Measurements from ENCODE around the gene TK2. TPM values are rescaled to one million over a fixed set of nuclear protein-coding genes. Genes with fewer than 3 reads are reported as not detected.

Gene TK2
- total RNA-seq, 2 donors from 2014 or later: 7.9 to 11.5 TPM

- peak; percentile 69 for DNase-seq
- no peak overlapping the region for H3K27ac Mint-ChIP-seq
- H3K4me1 ChIP-seq (ENCODE audit: control insufficient read depth, insufficient read depth, low read length): peaks cover 2% of the 10 kb centered on the region
- peaks cover 14% of the 10 kb centered on the region for H3K27me3 ChIP-seq (ENCODE audit: control insufficient read depth, insufficient read depth, low read length, poor library complexity, severe bottlenecking)
- no peak overlapping the region for H3K9ac ChIP-seq (ENCODE audit: extremely low read depth, low read length, poor library complexity, severe bottlenecking)
- no peak overlapping the region for H3K4me3 Mint-ChIP-seq
- peaks cover 12% of the 10 kb centered on the region for H3K4me1 Mint-ChIP-seq
- no peaks in the 10 kb centered on the region for H3K36me3 Mint-ChIP-seq (ENCODE audit: low read depth)
- 89 to 98% methylated on average over 5 to 10 of the region's 10 CpGs for WGBS, 2 experiments (ENCODE audit: insufficient coverage in 1 of 2, insufficient read length in 1 of 2)
- H3K36me3 ChIP-seq (ENCODE audit: control insufficient read depth, insufficient read depth, low read length): no peaks in the 10 kb centered on the region
- H3K27ac ChIP-seq (ENCODE audit: low read depth, low read length): no peak overlapping the region
- TF ChIP-seq CTCF (conservative IDR thresholded peaks at IDR 0.05): peak; percentile 57
- H3K9me3 ChIP-seq (ENCODE audit: control insufficient read depth, low read length): no peaks in the 10 kb centered on the region
- H3K9me3 Mint-ChIP-seq: no peaks in the 10 kb centered on the region
- H3K4me3 ChIP-seq (ENCODE audit: low read length): no peak overlapping the region
- H3K27me3 Mint-ChIP-seq (ENCODE audit: insufficient read depth): peaks cover 48% of the 10 kb centered on the region
Measured at GRCh38 chr16:66471716-66472393, 78.1 kb downstream of the TK2 start.

DNA sequence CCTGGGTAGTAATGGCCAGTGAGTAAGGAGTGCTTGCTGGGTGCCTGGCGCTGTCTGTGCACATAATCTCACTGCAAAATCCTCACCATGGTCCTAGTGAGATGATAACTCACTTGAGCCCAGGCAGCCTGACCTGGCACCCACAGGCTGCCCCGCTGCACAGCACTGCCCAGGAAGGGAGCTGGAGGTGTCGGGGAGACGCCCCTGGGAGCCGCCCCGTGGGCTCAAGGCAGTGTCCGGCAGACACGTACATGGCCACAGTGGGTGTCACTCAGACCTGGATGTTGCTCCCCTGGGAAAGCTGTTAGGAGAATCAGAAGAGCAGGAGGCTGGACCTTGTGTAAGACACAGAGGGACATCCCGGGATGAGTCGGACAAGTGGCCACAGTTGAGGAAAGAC, 78.7 kb downstream of the TK2 start:
- Histone ChIP-seq H3K9ac (ENCODE audit: extremely low read depth, low read length, poor library complexity, severe bottlenecking) (no peak overlapping the region), H3K9me3 (ENCODE audit: control insufficient read depth, low read length) (no peaks in the 10 kb centered on the region), H3K27me3 (ENCODE audit: control insufficient read depth, insufficient read depth, low read length, poor library complexity, severe bottlenecking) (peaks cover 14% of the 10 kb centered on the region), H3K4me3 (ENCODE audit: low read length) (no peak overlapping the region), H3K27ac (ENCODE audit: low read depth, low read length) (no peak overlapping the region), H3K36me3 (ENCODE audit: control insufficient read depth, insufficient read depth, low read length) (no peaks in the 10 kb centered on the region), H3K4me1 (ENCODE audit: control insufficient read depth, insufficient read depth, low read length) (peaks cover 2% of the 10 kb centered on the region)
- Mint-ChIP-seq H3K36me3 (ENCODE audit: low read depth) (no peaks in the 10 kb centered on the region), H3K27ac (no peak overlapping the region), H3K9me3 (no peaks in the 10 kb centered on the region), H3K4me1 (peaks cover 14% of the 10 kb centered on the region), H3K27me3 (ENCODE audit: insufficient read depth) (peaks cover 48% of the 10 kb centered on the region), H3K4me3 (no peak overlapping the region)
- 91 to 94% methylated on average over 7 to 10 of the region's 10 CpGs for WGBS, 2 experiments (ENCODE audit: insufficient coverage in 1 of 2, insufficient read length in 1 of 2)
- peak; percentile 33 for DNase-seq
- TF ChIP-seq CTCF (conservative IDR thresholded peaks at IDR 0.05): no peak

GRCh38 chr16:66470556-66470955, 79.4 kb downstream of the TK2 start:
- WGBS, 2 experiments (ENCODE audit: insufficient coverage in 1 of 2, insufficient read length in 1 of 2): 51 to 74% methylated on average over 2 of the region's 2 CpGs
- no peak for TF ChIP-seq CTCF (conservative IDR thresholded peaks at IDR 0.05)
- no peaks in the 10 kb centered on the region for H3K36me3 Mint-ChIP-seq (ENCODE audit: low read depth)
- H3K36me3 ChIP-seq (ENCODE audit: control insufficient read depth, insufficient read depth, low read length): no peaks in the 10 kb centered on the region
- peaks cover 14% of the 10 kb centered on the region for H3K27me3 ChIP-seq (ENCODE audit: control insufficient read depth, insufficient read depth, low read length, poor library complexity, severe bottlenecking)
- peak; percentile 31 for DNase-seq
- peaks cover 2% of the 10 kb centered on the region for H3K4me1 ChIP-seq (ENCODE audit: control insufficient read depth, insufficient read depth, low read length)
- H3K27me3 Mint-ChIP-seq (ENCODE audit: insufficient read depth): peaks cover 48% of the 10 kb centered on the region
- no peak overlapping the region for H3K27ac Mint-ChIP-seq
- H3K9me3 ChIP-seq (ENCODE audit: control insufficient read depth, low read length): no peaks in the 10 kb centered on the region
- H3K9me3 Mint-ChIP-seq: no peaks in the 10 kb centered on the region
- H3K4me3 Mint-ChIP-seq: no peak overlapping the region
- no peak overlapping the region for H3K4me3 ChIP-seq (ENCODE audit: low read length)
- peaks cover 14% of the 10 kb centered on the region for H3K4me1 Mint-ChIP-seq
- H3K9ac ChIP-seq (ENCODE audit: extremely low read depth, low read length, poor library complexity, severe bottlenecking): no peak overlapping the region
- no peak overlapping the region for H3K27ac ChIP-seq (ENCODE audit: low read depth, low read length)
